ENCODE results near the gene TSSK2.
"Not testable (repeated sequence)": the region's sequence is repeated elsewhere in the genome, so short reads cannot be mapped to it uniquely, and the experiment has no call there.

Gene TSSK2

DNA sequence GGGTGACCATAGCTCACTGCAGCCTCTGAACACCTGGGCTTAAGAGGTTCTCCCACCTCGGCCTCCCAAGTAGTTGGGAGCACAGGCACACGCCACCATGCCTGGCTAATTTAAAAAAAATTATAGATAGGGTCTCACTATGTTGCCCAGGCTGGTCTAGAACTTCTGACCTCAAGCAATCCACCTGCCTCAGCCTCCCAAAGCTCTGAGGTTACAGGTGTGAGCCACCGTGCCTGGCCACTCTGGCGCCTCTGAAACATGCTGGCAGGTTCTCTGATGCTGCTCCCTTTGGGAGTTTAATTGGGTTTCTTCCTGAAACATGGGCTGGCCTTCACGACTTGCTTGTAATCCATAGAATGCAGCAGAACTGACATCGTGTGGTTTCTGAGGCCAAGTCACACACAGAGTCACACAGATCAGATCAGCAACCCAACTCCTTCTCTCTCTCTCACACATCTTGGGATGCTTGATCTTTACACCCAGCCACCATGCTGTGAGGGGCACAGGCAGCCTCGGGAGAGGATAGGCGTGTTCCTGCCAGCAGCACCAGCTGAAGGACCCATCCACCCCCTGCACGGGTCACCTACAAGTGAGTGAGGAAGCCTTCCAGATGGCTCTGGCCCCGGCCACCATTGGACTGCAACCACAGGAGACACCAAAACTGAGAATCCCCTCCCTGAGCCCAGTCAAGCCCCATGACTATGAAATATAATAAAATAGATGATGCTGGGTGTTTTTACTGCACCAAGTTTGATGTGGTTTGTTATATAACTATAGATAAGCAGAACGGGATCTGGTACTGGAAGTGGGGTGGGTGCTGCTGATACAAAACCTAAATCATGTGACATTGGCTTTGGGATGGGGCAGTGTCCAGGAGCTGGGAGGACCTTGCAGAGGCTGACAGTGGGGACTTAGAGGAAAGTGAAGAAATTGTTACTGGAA is 22.1 kb downstream of the TSSK2 start:
- Histone ChIP-seq H2AFZ (ENCODE audit: low read depth, low read length, severe bottlenecking) (no peak overlapping the region), H3K9ac (ENCODE audit: low read length) (no peak overlapping the region), H3K27ac (ENCODE audit: low read depth, low read length) (no peak overlapping the region), H3K9me3 (ENCODE audit: insufficient read depth, low read length) (no peaks in the 10 kb centered on the region), H3F3A (ENCODE audit: insufficient read depth) (no peaks in the 10 kb centered on the region), H3K79me2 (ENCODE audit: insufficient read depth, low read length) (no peaks in the 10 kb centered on the region), H3K4me2 (ENCODE audit: low read depth, low read length, poor library complexity, severe bottlenecking) (no peak overlapping the region), H3K9me2 (replicated peaks; ENCODE audit: insufficient read depth, low read length) (no peaks in the 10 kb centered on the region), H3K4me3 (ENCODE audit: insufficient read depth, low read length, poor library complexity, severe bottlenecking) (no peak overlapping the region), H4K20me1 (ENCODE audit: low read depth, low read length) (no peaks in the 10 kb centered on the region), H3K36me3 (ENCODE audit: low read length) (no peaks in the 10 kb centered on the region), H3K27me3 (ENCODE audit: low read length) (no peaks in the 10 kb centered on the region)
- TF ChIP-seq, protein P1, sequence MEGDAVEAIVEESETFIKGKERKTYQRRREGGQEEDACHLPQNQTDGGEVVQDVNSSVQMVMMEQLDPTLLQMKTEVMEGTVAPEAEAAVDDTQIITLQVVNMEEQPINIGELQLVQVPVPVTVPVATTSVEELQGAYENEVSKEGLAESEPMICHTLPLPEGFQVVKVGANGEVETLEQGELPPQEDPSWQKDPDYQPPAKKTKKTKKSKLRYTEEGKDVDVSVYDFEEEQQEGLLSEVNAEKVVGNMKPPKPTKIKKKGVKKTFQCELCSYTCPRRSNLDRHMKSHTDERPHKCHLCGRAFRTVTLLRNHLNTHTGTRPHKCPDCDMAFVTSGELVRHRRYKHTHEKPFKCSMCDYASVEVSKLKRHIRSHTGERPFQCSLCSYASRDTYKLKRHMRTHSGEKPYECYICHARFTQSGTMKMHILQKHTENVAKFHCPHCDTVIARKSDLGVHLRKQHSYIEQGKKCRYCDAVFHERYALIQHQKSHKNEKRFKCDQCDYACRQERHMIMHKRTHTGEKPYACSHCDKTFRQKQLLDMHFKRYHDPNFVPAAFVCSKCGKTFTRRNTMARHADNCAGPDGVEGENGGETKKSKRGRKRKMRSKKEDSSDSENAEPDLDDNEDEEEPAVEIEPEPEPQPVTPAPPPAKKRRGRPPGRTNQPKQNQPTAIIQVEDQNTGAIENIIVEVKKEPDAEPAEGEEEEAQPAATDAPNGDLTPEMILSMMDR (IDR thresholded peaks at IDR 0.05; ENCODE audit: insufficient read depth, low read length, poor library complexity, severe bottlenecking) = no peak
- no peak for TF ChIP-seq EZH2phosphoT487 (conservative IDR thresholded peaks at IDR 0.05; ENCODE audit: low read length)

DNA sequence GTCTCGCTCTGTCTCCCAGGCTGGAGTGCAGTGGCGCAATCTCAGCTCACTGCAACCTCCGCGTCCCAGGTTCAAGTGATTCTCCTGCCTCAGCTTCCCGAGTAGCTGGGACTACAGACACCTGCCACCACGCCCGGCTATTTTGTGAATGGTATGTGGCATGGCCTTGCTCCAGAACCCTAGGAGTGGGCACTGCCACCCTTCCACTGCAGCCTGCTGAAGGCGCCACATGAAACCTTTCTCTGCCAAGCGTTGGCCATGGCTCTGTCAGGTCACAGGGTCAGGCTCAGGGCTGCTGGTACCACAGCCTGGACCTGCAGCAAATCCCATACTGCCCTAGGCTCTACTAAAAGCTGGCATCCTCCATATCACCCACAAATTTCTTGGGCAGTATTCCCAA is 25.0 kb downstream of the TSSK2 start:
- H4K20me1 ChIP-seq (ENCODE audit: low read depth, low read length); H3K9me3 ChIP-seq (ENCODE audit: insufficient read depth, low read length); H3K4me2 ChIP-seq (ENCODE audit: low read depth, low read length, poor library complexity, severe bottlenecking); H3K9me2 ChIP-seq (replicated peaks; ENCODE audit: insufficient read depth, low read length); H3K9ac ChIP-seq (ENCODE audit: low read length); H3K27me3 ChIP-seq (ENCODE audit: low read length); H2AFZ ChIP-seq (ENCODE audit: low read depth, low read length, severe bottlenecking); H3K27ac ChIP-seq (ENCODE audit: low read depth, low read length); H3K79me2 ChIP-seq (ENCODE audit: insufficient read depth, low read length); H3K4me3 ChIP-seq (ENCODE audit: insufficient read depth, low read length, poor library complexity, severe bottlenecking); H3F3A ChIP-seq (ENCODE audit: insufficient read depth); H3K36me3 ChIP-seq (ENCODE audit: low read length): not testable (repeated sequence)

DNA sequence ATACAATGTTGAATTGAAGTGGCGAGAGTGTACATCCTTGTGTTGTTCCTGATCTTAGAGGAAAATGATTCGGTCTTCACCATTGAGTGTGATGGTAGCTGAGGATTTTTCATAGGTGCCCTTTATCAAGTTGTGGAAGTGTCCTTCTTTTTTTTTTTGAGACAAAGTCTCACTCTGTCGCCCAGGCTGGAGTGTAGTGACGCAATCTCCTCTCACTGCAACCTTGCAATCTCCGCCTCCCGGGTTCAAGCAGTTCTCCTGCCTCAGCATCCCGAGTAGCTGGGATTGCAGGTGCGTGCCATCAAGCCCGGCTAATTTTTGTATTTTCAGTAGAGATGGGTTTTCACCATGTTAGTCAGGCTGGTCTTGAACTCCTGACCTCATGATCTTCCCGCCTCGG is 27.5 kb downstream of the TSSK2 start:
- H3F3A ChIP-seq (ENCODE audit: insufficient read depth); H3K9ac ChIP-seq (ENCODE audit: low read length); H4K20me1 ChIP-seq (ENCODE audit: low read depth, low read length); H3K27me3 ChIP-seq (ENCODE audit: low read length); H3K4me3 ChIP-seq (ENCODE audit: insufficient read depth, low read length, poor library complexity, severe bottlenecking); H3K79me2 ChIP-seq (ENCODE audit: insufficient read depth, low read length); H2AFZ ChIP-seq (ENCODE audit: low read depth, low read length, severe bottlenecking); H3K4me2 ChIP-seq (ENCODE audit: low read depth, low read length, poor library complexity, severe bottlenecking); H3K9me3 ChIP-seq (ENCODE audit: insufficient read depth, low read length); H3K36me3 ChIP-seq (ENCODE audit: low read length); H3K27ac ChIP-seq (ENCODE audit: low read depth, low read length); H3K9me2 ChIP-seq (replicated peaks; ENCODE audit: insufficient read depth, low read length): not testable (repeated sequence)

DNA sequence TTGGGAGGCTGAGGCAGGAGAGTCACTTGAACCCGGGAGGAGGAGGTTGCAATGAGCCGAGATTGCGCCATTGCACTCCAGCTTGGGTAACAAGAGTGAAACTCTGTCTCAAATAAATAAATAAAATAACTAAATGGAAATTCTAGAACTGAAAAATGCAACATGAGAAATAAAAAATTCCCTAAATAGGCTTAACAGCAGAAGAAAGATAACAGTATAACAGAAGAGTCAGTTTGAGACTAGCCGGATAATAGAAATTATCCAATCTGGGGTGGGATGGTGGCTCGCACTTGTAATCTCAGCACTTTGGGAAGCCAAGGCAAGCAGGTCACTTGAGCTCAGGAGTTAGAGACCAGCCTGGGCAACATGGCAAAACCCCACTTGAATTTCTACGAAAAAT is 33.3 kb downstream of the TSSK2 start:
- H3K79me2 ChIP-seq (ENCODE audit: insufficient read depth, low read length) = no peaks in the 10 kb centered on the region
- no peak overlapping the region for H3K9ac ChIP-seq (ENCODE audit: low read length)
- H3K4me2 ChIP-seq (ENCODE audit: low read depth, low read length, poor library complexity, severe bottlenecking) = no peak overlapping the region
- H3K9me2 ChIP-seq (replicated peaks; ENCODE audit: insufficient read depth, low read length) = no peaks in the 10 kb centered on the region
- H3K36me3 ChIP-seq (ENCODE audit: low read length) = no peaks in the 10 kb centered on the region
- no peaks in the 10 kb centered on the region for H4K20me1 ChIP-seq (ENCODE audit: low read depth, low read length)
- no peaks in the 10 kb centered on the region for H3K27me3 ChIP-seq (ENCODE audit: low read length)
- H3K4me3 ChIP-seq (ENCODE audit: insufficient read depth, low read length, poor library complexity, severe bottlenecking) = no peak overlapping the region
- no peak overlapping the region for H3K27ac ChIP-seq (ENCODE audit: low read depth, low read length)
- TF ChIP-seq, protein P1 (IDR thresholded peaks at IDR 0.05; ENCODE audit: insufficient read depth, low read length, poor library complexity, severe bottlenecking) = no peak
- no peak for TF ChIP-seq EZH2phosphoT487 (conservative IDR thresholded peaks at IDR 0.05; ENCODE audit: low read length)
- H2AFZ ChIP-seq (ENCODE audit: low read depth, low read length, severe bottlenecking) = no peak overlapping the region
- H3F3A ChIP-seq (ENCODE audit: insufficient read depth) = no peaks in the 10 kb centered on the region
- no peaks in the 10 kb centered on the region for H3K9me3 ChIP-seq (ENCODE audit: insufficient read depth, low read length)

All from SU-DHL-6 (cell line).